GM19193 (cell line): Measurements from ENCODE around the gene OPCML.

Source experiments
- POLR2A ChIP-seq: IDR thresholded peaks from 4 replicates; pipeline ENCODE4 v1.6.1; 2011; ENCODE audit not compliant: insufficient read depth, insufficient read length; ENCODE audit errors: extremely low read depth

The OPCML gene

GRCh38 chr11:132714859-132715440 is 817.4 kb downstream of the OPCML start:
- TF ChIP-seq POLR2A: no peak

DNA sequence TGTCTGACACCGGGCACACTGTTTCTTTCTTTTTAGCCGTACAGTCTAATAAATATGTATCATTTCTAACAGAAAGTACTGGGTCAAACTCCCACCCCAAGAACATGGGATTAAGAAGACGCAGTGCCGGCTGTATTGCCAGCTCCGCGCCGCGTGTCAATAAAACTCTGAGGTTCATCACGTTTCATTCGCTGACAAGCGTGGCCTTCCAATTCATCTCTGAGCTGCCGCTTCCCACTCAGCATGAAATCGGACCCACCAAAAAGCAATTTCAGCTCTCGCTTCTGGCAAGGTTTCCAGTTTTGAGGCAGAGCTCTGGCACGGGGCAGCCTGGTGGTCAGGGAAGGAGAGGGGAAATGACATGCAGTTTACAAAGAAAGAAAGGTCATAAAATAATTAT is 819.8 kb downstream of the OPCML start:
- no peak for TF ChIP-seq POLR2A

- no peak for TF ChIP-seq POLR2A
Observed at GRCh38 chr11:132704781-132705375, 827.4 kb downstream of the OPCML start.

GRCh38 chr11:132692891-132693290 is 839.4 kb downstream of the OPCML start:
- TF ChIP-seq POLR2A: no peak

DNA sequence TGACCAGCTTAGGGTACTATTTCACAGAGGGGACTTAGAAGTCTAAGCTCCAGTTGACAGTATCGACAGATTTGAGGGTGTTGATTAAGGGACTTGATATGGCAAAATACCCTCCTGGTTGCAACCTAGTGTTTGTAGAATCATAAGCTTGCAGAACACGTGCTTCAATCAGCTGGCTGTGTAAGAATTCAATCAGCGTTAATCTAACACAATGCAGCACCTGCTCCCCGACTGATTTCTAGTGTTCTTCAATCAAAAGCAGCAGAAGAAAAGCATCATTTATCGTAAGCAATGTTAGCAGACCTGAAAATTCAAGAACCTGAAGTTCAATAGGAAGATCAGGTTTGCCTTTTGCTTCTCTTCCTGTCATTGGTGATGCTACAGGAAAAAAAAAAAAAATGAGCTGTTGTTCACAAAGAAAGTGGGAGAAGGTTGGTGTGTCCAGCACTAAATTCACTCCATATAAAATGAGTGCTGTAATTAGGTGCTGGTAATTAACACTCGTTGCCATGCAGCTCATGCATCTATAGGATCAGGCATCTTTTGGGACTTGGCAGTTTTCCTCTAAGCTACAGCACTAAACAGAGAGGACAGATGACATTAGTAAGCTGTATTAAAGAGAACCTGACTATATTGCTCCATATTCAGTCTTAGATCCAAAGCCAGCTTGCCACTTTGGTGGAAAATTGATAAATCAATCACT is 840.3 kb downstream of the OPCML start:
- TF ChIP-seq POLR2A: no peak

DNA sequence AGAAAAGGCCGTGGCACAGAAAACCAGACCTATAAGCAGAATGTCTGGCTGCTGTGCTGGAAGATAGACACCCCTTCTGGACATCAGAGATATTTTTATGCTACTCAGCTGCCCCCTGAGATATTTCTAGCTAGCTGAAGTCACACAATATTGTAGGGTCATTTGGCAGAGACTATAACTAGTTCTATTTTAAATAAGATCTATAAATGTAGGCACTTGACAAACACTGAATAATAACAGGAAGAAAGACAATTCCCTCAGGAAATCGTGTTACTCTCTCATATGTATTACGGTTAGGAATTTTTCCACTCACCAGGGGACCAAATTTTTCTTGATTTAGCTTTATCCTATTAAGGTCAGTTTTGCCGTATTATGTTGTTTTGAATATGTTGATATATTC is 845.4 kb downstream of the OPCML start:
- no peak for TF ChIP-seq POLR2A

DNA sequence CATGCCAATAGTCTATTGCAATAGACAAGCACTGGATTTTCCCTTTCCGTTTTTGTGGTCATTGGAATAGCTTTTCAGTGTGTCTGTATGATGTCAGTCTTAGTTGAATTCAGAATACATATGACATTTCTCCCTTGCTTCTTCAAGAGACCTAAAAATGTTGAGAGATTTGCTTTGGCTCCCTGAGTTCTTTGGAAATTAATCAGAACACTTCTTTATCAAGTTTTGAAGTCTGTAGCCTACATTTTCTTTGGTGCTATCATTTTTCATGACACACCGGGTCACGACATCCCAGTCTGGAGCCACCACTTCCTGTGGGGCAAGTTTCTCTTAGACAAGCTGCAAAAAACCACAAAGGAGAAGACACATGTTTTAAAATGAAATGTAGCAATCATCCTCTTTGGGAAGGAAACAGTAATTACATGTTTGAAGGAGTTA is 847.1 kb downstream of the OPCML start:
- TF ChIP-seq POLR2A: no peak

- no peak for TF ChIP-seq POLR2A
Observed at GRCh38 chr11:132683602-132684001, 848.7 kb downstream of the OPCML start.

GRCh38 chr11:132681971-132682370 is 850.3 kb downstream of the OPCML start:
- TF ChIP-seq POLR2A: no peak

- TF ChIP-seq POLR2A: no peak
Observed at GRCh38 chr11:132680584-132680983, 851.7 kb downstream of the OPCML start.

DNA sequence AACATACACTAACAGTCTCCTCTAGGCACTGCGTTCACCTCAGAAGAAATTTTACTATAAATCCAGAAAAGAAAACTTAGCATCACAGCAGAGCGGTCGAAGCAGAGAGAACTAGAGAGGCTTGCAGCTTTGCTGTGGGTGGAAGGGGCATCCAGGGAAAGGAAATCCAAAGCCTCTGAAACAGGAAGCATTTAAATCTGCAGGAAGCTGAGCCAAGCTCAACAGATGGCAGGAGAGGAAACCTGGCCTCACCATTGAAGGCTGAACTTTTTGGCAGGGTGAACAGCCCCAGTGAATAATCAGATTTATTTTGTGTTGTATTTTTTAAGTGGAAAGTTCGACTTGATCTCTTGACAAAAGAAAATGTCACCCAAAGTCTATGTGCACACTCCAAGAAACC is 858.1 kb downstream of the OPCML start:
- no peak for TF ChIP-seq POLR2A

- TF ChIP-seq POLR2A: no peak
Observed at GRCh38 chr11:132671851-132672370, 860.4 kb downstream of the OPCML start.

GRCh38 chr11:132670921-132671675 is 861.2 kb downstream of the OPCML start:
- no peak for TF ChIP-seq POLR2A

DNA sequence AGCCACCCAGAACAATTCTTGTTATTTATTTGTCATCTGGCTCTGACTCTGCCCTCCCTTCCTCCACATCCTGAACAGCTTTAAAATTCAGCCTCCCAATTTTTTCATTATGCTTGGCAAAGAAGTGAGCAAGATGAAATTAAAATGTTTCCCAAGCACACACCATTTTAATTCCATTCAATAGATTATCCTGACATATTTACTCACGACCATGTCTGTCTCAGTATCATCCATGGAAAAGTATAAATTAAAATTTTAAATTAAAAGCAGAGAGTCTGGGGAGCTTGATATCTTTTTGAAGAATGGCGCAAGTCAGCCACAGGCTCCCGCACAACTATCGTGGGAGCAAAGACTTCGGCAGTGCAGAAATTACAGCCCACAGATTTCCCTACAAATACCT is 862.4 kb downstream of the OPCML start:
- TF ChIP-seq POLR2A: no peak

DNA sequence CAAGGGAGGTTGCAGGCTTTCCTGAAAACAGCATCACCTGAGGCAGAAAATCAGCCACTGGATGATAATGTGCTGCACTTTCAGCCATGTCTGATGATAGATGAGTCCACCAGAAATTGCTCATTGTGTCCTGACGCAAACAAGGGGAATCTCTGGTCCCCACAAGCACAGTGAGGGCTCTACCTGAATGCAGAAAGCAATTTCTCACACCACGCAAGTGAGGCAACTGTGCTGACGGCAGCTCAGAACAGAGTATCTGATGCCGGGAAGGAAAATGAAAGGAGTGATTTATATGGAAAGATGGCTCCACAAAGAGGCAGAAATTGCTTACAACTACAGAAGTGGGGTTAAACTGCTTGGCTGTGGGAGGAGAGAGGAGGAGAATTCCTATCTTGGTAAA is 867.1 kb downstream of the OPCML start:
- TF ChIP-seq POLR2A: no peak
